Measurements from ENCODE around the gene SRM.
"Not testable (repeated sequence)": the region's sequence is repeated elsewhere in the genome, so short reads cannot be mapped to it uniquely, and the experiment has no call there.

SRM gene

GRCh38 chr1:11030865-11031264 is 29.0 kb downstream of the SRM start:
- Histone ChIP-seq H3K27me3 (ENCODE audit: insufficient read depth, low read length) (no peaks in the 10 kb centered on the region), H2AFZ (ENCODE audit: low read depth, low read length) (no peak overlapping the region), H3K4me3 (ENCODE audit: low read length) (no peak overlapping the region), H3K9me3 (ENCODE audit: low read length) (no peaks in the 10 kb centered on the region), H3K4me1 (ENCODE audit: insufficient read depth, low read length) (no peaks in the 10 kb centered on the region), H3K36me3 (ENCODE audit: insufficient read depth, low read length) (peaks cover 24% of the 10 kb centered on the region)

GRCh38 chr1:11028018-11028417 is 31.8 kb downstream of the SRM start:
- Histone ChIP-seq H3K4me3 (ENCODE audit: low read length) (no peak overlapping the region), H3K9me3 (ENCODE audit: low read length) (no peaks in the 10 kb centered on the region), H3K4me1 (ENCODE audit: insufficient read depth, low read length) (no peaks in the 10 kb centered on the region), H3K27me3 (ENCODE audit: insufficient read depth, low read length) (no peaks in the 10 kb centered on the region), H3K36me3 (ENCODE audit: insufficient read depth, low read length) (peaks cover 53% of the 10 kb centered on the region), H2AFZ (ENCODE audit: low read depth, low read length) (no peak overlapping the region)

GRCh38 chr1:11027316-11027715 is 32.5 kb downstream of the SRM start:
- Histone ChIP-seq H3K36me3 (ENCODE audit: insufficient read depth, low read length) (peaks cover 57% of the 10 kb centered on the region), H3K4me3 (ENCODE audit: low read length) (no peak overlapping the region), H2AFZ (ENCODE audit: low read depth, low read length) (no peak overlapping the region), H3K27me3 (ENCODE audit: insufficient read depth, low read length) (no peaks in the 10 kb centered on the region), H3K4me1 (ENCODE audit: insufficient read depth, low read length) (no peaks in the 10 kb centered on the region), H3K9me3 (ENCODE audit: low read length) (no peaks in the 10 kb centered on the region)

- H3K27me3 ChIP-seq (ENCODE audit: insufficient read depth, low read length): no peaks in the 10 kb centered on the region
- H3K36me3 ChIP-seq (ENCODE audit: insufficient read depth, low read length): peaks cover 61% of the 10 kb centered on the region
- no peaks in the 10 kb centered on the region for H3K4me1 ChIP-seq (ENCODE audit: insufficient read depth, low read length)
- H2AFZ ChIP-seq (ENCODE audit: low read depth, low read length): no peak overlapping the region
- H3K4me3 ChIP-seq (ENCODE audit: low read length): no peak overlapping the region
- H3K9me3 ChIP-seq (ENCODE audit: low read length): no peaks in the 10 kb centered on the region
Observed at GRCh38 chr1:11026903-11027302, 32.9 kb downstream of the SRM start.

GRCh38 chr1:11026052-11026451 is 33.8 kb downstream of the SRM start:
- H3K9me3 ChIP-seq (ENCODE audit: low read length): no peaks in the 10 kb centered on the region
- H2AFZ ChIP-seq (ENCODE audit: low read depth, low read length): no peak overlapping the region
- no peak overlapping the region for H3K4me3 ChIP-seq (ENCODE audit: low read length)
- H3K27me3 ChIP-seq (ENCODE audit: insufficient read depth, low read length): no peaks in the 10 kb centered on the region
- no peaks in the 10 kb centered on the region for H3K4me1 ChIP-seq (ENCODE audit: insufficient read depth, low read length)
- H3K36me3 ChIP-seq (ENCODE audit: insufficient read depth, low read length): peaks cover 70% of the 10 kb centered on the region

- no peaks in the 10 kb centered on the region for H3K27me3 ChIP-seq (ENCODE audit: insufficient read depth, low read length)
- H3K4me3 ChIP-seq (ENCODE audit: low read length): no peak overlapping the region
- peaks cover 74% of the 10 kb centered on the region for H3K36me3 ChIP-seq (ENCODE audit: insufficient read depth, low read length)
- no peaks in the 10 kb centered on the region for H3K4me1 ChIP-seq (ENCODE audit: insufficient read depth, low read length)
- no peak overlapping the region for H2AFZ ChIP-seq (ENCODE audit: low read depth, low read length)
- H3K9me3 ChIP-seq (ENCODE audit: low read length): no peaks in the 10 kb centered on the region
Observed at GRCh38 chr1:11025618-11026017, 34.2 kb downstream of the SRM start.

GRCh38 chr1:11024874-11025203 is 35.0 kb downstream of the SRM start:
- no peaks in the 10 kb centered on the region for H3K9me3 ChIP-seq (ENCODE audit: low read length)
- peaks cover 82% of the 10 kb centered on the region for H3K36me3 ChIP-seq (ENCODE audit: insufficient read depth, low read length)
- no peak overlapping the region for H2AFZ ChIP-seq (ENCODE audit: low read depth, low read length)
- no peaks in the 10 kb centered on the region for H3K4me1 ChIP-seq (ENCODE audit: insufficient read depth, low read length)
- no peaks in the 10 kb centered on the region for H3K27me3 ChIP-seq (ENCODE audit: insufficient read depth, low read length)
- H3K4me3 ChIP-seq (ENCODE audit: low read length): no peak overlapping the region

- Histone ChIP-seq H3K4me1 (ENCODE audit: insufficient read depth, low read length) (no peaks in the 10 kb centered on the region), H2AFZ (ENCODE audit: low read depth, low read length) (no peak overlapping the region), H3K27me3 (ENCODE audit: insufficient read depth, low read length) (no peaks in the 10 kb centered on the region), H3K9me3 (ENCODE audit: low read length) (no peaks in the 10 kb centered on the region), H3K36me3 (ENCODE audit: insufficient read depth, low read length) (peaks cover 85% of the 10 kb centered on the region), H3K4me3 (ENCODE audit: low read length) (no peak overlapping the region)
Observed at GRCh38 chr1:11024154-11024873, 35.5 kb downstream of the SRM start.

GRCh38 chr1:11023201-11023600 is 36.6 kb downstream of the SRM start:
- Histone ChIP-seq H2AFZ (ENCODE audit: low read depth, low read length) (no peak overlapping the region), H3K36me3 (ENCODE audit: insufficient read depth, low read length) (peaks cover 96% of the 10 kb centered on the region), H3K4me1 (ENCODE audit: insufficient read depth, low read length) (no peaks in the 10 kb centered on the region), H3K4me3 (ENCODE audit: low read length) (no peak overlapping the region), H3K9me3 (ENCODE audit: low read length) (no peaks in the 10 kb centered on the region), H3K27me3 (ENCODE audit: insufficient read depth, low read length) (no peaks in the 10 kb centered on the region)

- Histone ChIP-seq H3K27me3 (ENCODE audit: insufficient read depth, low read length) (no peaks in the 10 kb centered on the region), H3K9me3 (ENCODE audit: low read length) (no peaks in the 10 kb centered on the region), H3K4me3 (ENCODE audit: low read length) (no peak overlapping the region), H3K4me1 (ENCODE audit: insufficient read depth, low read length) (no peaks in the 10 kb centered on the region), H3K36me3 (ENCODE audit: insufficient read depth, low read length) (peaks cover 86% of the 10 kb centered on the region), H2AFZ (ENCODE audit: low read depth, low read length) (no peak overlapping the region)
Observed at GRCh38 chr1:11019971-11020370, 39.8 kb downstream of the SRM start.

GRCh38 chr1:11019358-11019757 is 40.5 kb downstream of the SRM start:
- H3K27me3 ChIP-seq (ENCODE audit: insufficient read depth, low read length); H3K4me3 ChIP-seq (ENCODE audit: low read length); H3K9me3 ChIP-seq (ENCODE audit: low read length); H2AFZ ChIP-seq (ENCODE audit: low read depth, low read length); H3K4me1 ChIP-seq (ENCODE audit: insufficient read depth, low read length): not testable (repeated sequence)
- peaks cover 85% of the 10 kb centered on the region for H3K36me3 ChIP-seq (ENCODE audit: insufficient read depth, low read length)

GRCh38 chr1:11013160-11013531 is 46.7 kb downstream of the SRM start:
- peak overlapping the region; percentile 98 for H3K4me3 ChIP-seq (ENCODE audit: low read length)
- no peaks in the 10 kb centered on the region for H3K27me3 ChIP-seq (ENCODE audit: insufficient read depth, low read length)
- peaks cover 38% of the 10 kb centered on the region for H3K36me3 ChIP-seq (ENCODE audit: insufficient read depth, low read length)
- peaks cover 22% of the 10 kb centered on the region for H3K4me1 ChIP-seq (ENCODE audit: insufficient read depth, low read length)
- H2AFZ ChIP-seq (ENCODE audit: low read depth, low read length): no peak overlapping the region
- H3K9me3 ChIP-seq (ENCODE audit: low read length): no peaks in the 10 kb centered on the region

- no peaks in the 10 kb centered on the region for H3K9me3 ChIP-seq (ENCODE audit: low read length)
- no peaks in the 10 kb centered on the region for H3K27me3 ChIP-seq (ENCODE audit: insufficient read depth, low read length)
- peak within 1 kb of the TSS; percentile 84 for H2AFZ ChIP-seq (ENCODE audit: low read depth, low read length)
- peaks cover 22% of the 10 kb centered on the region for H3K4me1 ChIP-seq (ENCODE audit: insufficient read depth, low read length)
- H3K4me3 ChIP-seq (ENCODE audit: low read length): peak within 1 kb of the TSS; percentile 98
- H3K36me3 ChIP-seq (ENCODE audit: insufficient read depth, low read length): peaks cover 37% of the 10 kb centered on the region
Observed at GRCh38 chr1:11012260-11013159, 47.3 kb downstream of the SRM start, which contains the start of gene TARDBP. Gene TARDBP (plus strand): TSS chr1:11012654. CDS start chr1:11013728, 1,074 bp downstream.

All from neuron (in vitro differentiated cells).